HT1080 (cell line): ENCODE measurements around the gene DYNLRB1. TPM values are rescaled to one million over a fixed set of nuclear protein-coding genes. Genes with fewer than 3 reads are reported as not detected.
"Not testable (repeated sequence)": the region's sequence is repeated elsewhere in the genome, so short reads cannot be mapped to it uniquely, and the experiment has no call there.

Experiments used
- DNase-seq: peaks from one replicate; pipeline ENCODE4 v3.0.0-alpha.2; 2015; ENCODE audit warnings: low read depth
- total RNA-seq: library from RNA; depleted of rRNA; stranded (reverse); fragments of >200 nt; shearing (Covaris generic); gene quantifications from 2 replicates; pipeline ENCODE4 v1.2.3, GENCODE V29; 2014

Gene DYNLRB1
- total RNA-seq, 1 experiment from 2014 or later: 186 TPM

DNA sequence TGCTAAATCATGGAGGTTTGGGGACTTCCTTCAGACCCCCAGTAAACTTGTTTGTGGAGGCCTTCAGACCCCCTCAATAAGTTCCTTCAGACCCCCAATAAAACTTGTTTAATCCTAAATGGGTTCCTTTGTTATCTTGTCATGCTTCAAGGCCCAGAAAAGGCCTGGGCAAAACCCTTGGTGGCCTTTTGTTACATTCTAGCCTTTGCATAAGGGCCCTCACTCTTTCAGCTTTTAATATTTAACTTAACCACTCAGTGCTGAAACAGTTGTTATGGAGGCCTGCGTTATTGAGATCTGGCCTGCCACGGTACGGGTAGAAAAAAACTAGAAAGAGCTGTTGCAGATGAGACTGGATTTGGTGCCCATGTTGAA is 4.3 kb upstream of the DYNLRB1 start:
- no peak for DNase-seq

DNA sequence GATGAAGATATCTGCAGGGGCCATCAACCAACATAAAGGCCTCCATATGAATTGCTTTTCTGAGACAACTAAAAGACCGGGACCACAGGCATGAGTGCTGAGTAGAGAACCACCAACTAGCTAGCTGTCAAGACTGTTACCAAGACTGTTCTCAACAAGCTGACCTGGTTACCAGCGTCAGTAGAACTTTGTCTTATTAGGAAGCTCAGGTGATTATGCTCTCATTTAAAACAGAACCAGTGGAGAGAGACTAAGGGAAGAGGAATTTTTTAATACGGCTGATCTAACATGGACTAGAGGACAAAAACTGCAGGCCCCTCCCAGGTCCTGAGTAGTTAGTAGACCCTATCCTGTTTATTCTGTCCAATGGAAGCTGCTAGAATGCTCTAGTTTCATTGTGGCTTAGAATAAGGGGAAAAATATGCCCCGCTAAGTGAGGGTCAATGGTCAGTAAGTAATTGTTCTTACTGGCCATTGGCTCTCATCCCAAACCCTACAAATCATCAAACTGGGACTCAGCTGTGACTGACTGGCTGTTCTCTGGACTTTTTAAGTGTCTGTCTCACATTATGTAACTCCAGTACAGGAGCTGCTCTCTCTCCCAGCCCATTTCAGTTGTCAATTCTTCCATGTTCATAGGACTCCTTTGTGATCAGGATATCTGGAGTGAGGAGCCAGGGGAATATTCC is 3.8 kb upstream of the DYNLRB1 start:
- DNase-seq: no peak

DNA sequence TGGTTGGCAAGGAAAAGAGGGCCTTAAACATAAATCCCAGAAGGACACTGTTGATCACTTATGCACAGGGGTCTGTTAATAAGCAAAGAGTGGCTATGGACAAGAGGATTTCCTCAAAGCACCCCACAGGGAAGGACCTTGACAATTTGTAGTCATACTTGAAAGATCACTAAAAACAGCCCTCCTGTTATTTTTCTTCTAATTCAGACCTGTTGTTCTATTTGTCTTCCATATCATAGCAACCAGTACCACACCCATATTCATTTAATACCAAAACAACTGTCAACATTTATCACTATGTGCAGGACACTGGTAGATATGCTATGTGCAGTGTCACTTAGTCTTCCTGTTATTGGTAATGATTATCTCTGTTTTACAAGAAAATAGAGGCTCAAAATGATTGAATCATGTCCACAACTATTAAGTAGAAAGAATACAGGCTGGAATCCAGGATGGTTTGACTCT is 3.2 kb upstream of the DYNLRB1 start:
- no peak for DNase-seq

DNA sequence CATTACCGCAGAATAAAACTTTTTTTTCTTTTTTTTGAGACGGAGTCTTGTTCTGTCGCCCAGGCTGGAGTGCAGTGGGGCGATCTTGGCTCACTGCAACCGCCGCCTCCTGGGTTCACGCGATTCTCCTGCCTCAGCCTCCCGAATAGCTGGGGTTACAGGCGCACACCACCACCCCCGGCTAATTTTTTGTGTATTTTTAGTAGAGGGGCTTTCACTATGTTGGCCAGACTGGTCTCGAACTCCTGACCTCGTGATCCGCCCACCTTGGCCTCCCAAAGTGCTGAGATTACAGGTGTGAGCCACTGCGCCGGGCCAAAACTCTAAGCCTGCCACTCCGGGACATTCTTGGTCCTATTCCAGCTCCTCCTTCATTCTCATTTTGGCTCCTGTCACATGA is 2.2 kb upstream of the DYNLRB1 start:
- DNase-seq: not testable (repeated sequence)

DNA sequence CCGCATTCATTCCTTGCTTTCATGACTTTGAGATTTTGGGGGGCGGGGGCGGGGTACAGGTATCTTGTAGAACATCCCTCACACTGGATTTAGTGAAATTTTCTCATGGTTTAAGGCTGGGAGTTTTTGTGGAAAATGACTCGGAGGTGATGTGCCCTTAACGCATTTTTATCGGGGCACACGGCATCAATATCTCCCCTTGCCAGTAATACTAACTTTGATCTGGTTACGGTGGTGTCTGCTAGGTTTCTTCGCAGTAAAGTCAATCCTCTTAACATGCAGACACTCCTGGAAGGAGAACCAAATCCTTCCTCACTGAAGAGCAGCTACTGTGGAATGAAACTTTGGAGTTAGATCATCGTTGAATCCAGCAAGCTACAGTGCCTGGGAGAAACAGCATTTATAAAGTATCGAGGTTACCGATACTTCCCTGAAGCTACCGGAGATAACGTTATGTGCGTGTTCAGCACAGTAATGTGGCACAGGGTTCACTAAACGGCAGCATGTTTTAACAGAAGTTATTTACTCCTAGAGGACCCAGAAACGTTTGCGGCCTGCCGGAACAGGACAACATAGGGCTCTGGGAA is 1.2 kb upstream of the DYNLRB1 start:
- DNase-seq: no peak

DNA sequence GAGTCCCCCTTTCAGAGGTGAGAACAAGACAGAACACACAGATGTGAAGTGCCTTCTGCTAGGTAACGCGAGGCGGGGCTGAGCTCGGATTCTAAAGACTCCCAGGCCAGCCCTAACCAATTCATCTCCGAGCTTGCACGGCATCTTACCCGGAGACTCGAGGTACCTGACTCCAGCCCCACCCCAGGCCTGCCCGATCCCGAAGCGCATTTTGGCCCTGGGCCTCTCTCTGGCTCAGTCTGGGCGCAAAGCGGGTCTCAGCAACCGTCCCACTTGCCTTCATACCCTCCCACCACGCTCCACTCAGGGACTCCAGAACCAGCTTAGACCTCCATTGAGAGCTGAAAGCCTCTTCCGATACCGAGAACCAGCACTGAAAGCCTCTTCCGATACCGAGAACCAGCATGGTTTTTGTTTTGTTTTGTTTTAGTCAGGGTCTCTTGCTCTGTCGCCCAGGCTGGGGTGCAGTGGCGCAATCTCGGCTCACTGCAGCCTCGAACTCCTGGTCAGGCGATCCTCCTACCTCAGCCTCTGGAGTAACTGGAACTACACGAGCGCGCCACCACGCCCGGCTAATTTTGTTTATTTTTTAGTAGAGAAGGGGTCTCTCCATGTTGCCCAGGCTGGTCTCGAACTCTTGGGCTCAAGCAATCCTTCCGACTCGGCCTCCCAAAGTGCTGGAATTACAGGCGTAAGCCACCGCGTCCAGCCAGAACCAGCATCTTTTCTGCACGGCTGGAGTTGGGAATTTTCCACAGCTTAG is 557 bp upstream of the DYNLRB1 start:
- DNase-seq: no peak

DNA sequence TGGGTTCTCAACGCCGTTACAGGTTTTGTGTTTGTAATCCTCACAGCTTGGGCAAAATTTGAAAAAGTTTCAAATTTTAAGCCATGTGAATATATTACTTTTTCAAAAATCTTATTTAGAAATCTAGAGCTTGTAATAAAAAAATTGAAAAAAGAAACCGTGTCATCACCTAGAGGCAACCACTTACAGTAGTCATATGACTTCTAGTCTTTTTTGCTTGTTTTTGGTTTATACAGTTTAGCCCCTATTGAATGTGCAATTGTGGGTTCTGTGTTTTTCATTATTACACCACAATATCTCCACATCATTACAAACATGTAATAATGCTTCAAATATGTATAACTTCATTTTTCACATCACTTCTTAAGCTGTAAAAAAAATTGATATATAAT is 888 bp downstream of the DYNLRB1 start:
- DNase-seq: no peak

DNA sequence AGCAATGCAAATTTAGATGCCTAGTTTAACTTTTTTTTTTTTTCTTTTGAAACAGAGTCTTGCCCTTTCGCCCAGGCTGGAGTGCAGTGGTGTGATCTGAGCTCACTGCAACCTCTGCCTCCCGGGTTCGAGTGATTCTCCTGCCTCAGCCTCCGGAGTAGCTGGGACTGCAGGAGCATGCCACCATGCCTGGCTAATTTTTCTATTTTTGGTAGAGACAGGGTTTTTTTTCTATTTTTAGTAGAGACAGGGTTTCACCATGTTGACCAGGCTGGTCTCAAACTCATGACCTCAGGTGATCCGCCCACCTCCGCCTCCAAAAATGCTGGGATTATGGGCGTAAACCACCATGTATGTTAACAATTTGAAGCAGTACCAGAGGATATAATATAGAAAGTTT is 2.6 kb downstream of the DYNLRB1 start:
- DNase-seq: not testable (repeated sequence)

DNA sequence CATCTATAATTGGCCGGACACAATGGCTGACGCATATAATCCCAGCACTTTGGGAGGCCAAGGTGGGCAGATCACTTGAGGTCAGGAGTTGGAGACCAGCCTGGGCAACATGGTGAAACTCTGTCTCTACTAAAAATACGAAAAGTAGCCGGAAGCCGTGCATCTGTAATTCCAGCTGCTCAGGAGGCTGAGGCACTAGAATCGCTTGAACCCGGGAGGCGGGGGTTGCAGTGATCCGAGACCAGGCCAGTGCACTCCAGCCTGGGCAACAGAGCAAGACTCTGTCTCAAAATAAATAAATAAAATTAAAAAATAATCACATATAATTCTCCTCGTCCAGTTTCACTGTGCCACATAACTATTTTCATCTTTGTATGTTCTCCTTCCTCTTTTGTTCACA is 3.6 kb downstream of the DYNLRB1 start:
- not testable (repeated sequence) for DNase-seq

DNA sequence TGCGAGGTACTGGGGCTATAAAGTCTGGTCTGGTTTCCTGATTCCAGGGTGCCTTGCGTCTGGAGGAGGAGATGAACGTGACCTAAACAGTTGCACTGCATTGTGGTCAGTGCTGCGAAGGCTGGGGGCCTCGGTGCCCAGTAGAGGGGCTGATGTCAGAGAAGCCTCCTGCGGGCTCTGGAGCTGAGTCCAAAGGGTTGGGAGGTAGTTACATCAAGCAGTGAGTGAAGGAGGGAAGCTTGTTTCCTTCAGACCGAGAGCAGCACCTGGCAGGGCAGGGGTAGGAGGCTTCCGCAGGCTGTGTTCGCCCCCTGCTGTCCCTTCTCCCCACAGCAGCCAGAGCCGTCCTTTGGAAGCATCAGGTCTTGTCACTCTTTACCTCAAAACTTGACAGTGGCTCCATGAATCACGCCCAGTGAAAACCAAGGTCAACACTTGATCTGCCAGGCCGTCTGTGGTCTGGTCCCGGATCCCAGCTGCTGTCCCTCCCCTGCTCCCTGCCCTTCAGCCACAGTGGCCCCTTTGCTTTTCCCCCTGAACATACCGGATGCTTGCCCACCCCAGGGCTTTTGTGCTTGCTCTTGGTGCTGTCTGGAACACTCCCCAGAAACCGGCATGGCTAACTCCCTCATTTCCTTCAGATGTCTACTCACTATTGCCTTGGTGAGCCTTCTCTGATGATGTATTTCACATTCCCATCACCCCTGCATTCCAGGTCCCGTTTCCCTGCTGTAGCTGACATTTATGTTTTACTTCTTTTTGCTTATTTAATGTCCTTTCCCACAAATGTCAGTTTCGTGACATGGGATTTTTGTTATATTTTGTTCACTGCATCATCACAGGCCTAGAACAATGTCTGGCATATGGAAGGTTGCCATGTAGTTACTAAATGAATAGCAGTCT is 7.0 kb downstream of the DYNLRB1 start:
- DNase-seq: peak; percentile 71

DNA sequence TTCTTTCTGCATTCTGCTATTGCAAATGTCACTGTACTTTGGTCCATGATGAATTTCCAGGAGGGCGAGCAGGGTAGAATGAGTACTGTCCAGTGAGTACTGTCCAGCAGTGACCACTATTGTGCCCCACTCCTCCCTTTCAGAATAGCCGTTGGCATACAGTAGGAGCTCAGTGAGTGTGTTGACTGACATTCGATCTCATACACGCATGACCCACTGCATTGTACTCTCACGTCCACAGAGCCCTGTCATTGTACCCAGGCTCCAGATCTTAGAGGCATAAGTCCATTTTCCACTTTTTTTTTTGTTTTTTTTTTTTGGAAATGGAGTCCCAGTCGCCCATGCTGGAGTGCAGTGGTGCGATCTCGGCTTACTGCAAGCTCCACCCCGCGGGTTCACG is 8.2 kb downstream of the DYNLRB1 start:
- no peak for DNase-seq

DNA sequence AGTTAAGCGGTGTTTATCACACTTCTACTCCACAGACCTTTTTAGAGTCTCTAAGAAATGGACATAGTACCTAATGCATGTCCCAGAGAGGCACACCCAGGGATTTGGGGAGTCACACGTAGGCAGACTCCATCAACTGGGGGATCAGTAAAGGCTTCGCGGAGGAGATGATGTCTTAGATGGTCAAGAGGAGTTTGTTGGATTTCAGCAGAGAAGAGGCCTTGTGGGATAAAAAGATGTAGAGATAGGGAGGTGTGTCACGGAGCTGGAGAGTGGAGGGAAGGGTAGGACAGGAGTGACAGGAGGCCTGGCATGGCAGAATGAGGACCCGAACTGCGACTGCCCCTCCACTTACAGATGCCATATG is 9.1 kb downstream of the DYNLRB1 start:
- no peak for DNase-seq

DNA sequence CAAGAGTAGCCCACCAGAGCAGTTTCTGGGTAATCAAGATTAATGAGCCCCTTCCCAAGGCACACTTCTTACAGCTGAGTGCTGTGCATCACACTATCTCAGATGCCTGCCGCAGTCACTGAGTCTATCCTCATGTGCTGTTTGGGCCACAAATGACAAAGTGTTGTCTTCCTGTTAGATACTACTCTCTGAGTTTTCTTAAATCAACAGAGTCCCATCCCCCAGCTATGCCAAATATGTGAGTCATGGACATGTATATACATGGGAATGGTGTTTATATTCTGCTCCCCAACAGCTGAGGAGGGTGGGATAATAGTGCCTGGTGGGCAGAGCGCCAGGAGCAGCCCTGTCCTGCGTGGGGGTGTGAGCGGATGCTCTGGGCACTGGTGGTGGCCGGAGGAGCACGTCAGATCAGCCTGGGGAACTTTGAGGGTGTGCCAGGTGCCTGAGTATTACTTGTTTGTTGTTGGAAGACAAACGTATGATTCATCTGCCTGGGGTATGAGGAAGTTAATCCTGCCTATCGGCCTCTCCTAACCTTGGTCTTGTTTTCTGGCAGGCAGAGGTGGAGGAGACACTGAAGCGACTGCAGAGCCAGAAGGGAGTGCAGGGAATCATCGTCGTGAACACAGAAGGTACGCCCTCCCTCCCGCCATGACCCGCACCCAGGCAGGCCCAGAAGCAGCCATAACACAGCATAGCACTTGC is 9.6 kb downstream of the DYNLRB1 start:
- peak; percentile 99 for DNase-seq

DNA sequence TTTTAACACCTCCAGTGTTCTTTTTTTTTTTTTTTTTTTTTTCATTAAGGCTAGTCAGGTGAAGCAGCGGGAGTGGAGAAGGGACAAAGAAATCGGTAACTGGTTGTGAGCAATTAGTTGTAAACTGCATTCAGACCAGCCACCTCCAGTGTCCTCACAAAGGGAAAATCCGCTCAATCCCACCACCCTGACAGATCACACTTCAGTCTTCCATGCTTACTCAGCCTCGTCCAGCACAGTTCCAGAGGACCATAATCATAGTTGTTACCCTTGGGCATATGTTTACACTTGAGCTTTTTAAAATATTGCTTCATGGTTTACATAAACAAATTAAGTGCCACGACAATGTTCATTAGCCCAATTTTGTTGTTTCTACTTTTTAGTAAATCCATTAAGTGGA is 10.2 kb downstream of the DYNLRB1 start:
- no peak for DNase-seq

DNA sequence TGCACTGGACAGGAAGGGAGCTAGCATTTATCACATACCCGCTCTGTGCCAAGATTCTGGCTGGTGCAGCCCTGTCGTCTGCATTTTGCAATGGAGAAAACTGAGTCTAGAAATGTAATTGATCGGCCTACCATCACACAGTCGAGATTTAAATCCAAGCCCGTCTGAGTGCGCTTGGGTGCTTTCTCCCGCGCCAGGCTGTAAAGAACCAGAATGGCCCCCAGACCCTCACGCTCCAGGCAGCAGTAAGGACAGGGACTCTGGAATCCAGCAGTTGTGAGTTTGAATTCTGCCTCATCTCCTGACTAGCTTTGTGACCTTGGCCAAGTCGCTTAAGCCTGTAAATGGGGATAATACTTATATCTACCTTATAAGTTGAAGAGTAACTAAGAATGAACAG is 10.8 kb downstream of the DYNLRB1 start:
- DNase-seq: no peak

DNA sequence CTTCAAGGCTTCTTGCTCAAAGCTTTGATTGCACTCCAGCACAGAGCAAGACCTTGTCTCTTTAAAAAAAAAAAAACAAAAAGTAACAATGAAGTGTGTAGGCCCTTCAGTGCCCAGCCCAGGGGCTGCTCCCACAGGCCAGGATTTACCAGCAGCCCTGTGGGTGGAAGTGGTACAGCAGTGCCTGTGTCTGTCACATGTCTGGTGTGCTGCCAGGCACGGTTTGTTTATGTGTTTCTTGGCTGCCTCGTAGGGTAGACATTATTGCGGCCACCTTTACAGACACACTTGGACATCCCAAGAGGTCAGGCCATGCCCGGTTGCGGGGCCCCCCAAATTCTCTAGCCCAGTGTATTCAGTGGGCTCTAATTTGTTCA is 12.7 kb downstream of the DYNLRB1 start:
- no peak for DNase-seq

DNA sequence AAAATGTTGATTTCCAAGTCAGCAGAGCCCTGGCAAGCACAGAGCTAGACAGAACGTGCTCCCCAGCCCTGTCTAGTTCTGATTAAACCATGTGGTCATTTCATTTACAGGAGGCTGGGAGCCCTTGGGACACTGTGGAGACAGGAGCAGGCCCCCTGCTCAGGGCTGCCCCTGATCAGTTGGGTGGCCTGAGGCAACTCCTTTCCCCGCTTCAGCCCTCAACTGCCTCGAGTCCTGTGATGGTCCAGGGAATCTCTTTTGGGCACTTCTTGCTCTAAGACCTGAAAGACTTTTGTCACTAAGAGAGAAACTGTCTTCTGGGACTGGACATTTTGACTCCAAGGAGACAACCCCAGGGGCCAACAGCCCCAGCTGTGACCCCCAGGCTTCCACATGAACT is 13.5 kb downstream of the DYNLRB1 start:
- DNase-seq: no peak

DNA sequence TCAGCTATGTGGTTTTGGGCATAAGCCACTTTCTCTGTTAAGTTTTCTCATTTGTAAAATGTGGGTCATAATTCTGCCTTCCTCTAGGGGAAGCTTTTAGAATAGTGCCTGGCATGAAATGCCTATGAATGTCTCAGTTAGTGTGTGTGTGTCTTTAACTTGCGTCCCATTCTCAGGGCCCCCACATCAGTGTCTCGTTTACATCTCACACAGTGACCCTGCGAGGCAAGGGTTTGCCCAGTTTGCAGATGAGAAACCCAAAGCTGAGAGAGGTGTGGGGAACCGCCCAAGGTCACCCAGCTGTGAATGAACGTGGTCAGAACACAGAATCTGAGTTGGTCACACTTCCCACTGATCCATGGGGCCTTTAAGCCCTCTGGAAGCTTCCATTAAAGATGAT is 14.1 kb downstream of the DYNLRB1 start:
- DNase-seq: no peak

DNA sequence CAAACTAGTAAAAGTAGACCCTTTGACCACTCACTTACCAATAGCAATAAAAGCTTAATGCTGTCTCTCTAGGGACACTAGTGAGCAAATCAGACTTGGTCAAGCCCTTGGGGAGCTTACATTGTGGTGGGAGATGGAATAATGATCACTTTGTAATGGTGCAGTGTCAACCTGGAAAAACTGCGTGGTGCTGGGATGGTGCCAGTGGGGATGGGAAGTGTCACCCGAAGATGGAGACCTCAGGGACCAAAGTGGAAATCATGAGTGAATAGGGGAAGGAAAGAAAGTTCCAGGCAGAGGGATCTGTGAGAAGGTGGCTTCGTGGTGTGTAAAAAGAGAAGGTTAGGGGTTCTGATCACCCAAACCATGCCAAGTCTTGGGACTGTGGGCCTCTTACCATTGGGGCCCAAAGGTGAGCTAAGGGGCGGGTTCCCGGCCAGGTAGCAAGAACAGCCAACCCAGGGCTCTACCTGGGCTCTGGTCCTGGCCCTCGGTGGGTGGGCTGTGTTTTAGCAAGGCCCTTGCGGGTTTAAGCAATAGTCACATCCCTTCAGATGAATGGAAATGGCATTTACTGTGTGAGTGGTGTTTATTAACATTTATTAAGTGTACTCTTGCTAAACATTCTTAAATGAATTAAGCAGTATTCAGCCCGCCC is 15.5 kb downstream of the DYNLRB1 start:
- DNase-seq: no peak

DNA sequence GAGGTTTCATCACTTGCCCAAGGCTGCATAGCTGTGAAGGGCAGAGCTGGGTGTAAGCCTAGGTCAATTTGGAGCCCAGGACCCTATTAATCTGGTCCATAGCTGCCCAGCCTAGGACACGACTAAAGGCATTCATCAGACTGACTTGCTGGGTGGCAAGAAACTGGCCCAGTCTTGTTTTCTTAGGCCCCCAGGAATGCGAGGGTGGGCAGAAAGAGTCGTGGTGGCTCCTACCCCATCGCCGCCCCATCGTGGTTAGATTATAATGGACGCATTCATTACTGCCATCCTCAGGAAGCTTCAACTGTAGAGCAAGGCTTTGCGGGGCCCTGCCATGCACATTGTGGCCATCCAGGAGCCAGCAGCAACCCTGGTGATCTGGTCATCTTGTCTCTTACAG is 16.1 kb downstream of the DYNLRB1 start:
- DNase-seq: no peak

DNA sequence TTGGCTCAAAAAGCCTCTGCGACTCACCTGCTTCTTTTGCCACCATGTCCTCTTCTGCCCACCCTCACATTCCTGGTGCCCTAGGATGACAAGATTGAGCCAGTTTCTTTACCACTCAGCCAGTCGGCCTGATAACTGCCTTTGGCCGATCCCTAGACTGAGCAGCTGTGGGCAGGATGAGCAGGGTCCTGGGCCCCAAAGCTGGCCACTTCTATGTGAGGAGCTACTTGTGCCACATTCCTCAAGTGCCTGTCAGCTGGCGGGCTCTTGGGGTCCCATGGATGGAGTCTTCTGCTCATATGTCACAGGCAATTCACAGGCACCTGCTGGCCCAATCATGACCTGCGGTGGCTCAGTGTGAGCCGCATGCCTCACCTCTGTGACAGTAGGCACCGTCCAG is 16.5 kb downstream of the DYNLRB1 start:
- DNase-seq: no peak
